ENCODE measurements around the gene IL17A. TPM values are rescaled to one million over a fixed set of nuclear protein-coding genes. Genes with fewer than 3 reads are reported as not detected.

The IL17A gene
- total RNA-seq, 6 experiments from 2014 or later: not detected

- no peak for ATAC-seq
- no peak overlapping the region for H3K27ac ChIP-seq
- TF ChIP-seq POLR2A (IDR thresholded peaks at IDR 0.05): no peak
- no peak for TF ChIP-seq CTCF (IDR thresholded peaks at IDR 0.05)
- H3K27me3 ChIP-seq: no peaks in the 10 kb centered on the region
- no peaks in the 10 kb centered on the region for H3K4me1 ChIP-seq
- no peaks in the 10 kb centered on the region for H3K9me3 ChIP-seq
- no peak overlapping the region for H3K4me3 ChIP-seq
- DNase-seq: no peak
- intact Hi-C loops (cut with DNase I): no loop called here
- H3K36me3 ChIP-seq: no peaks in the 10 kb centered on the region
Measured at GRCh38 chr6:52201493-52201892, 15.3 kb downstream of the IL17A start.

- 73% methylated on average over 2 of the region's 2 CpGs for WGBS (ENCODE audit: insufficient coverage, low coverage, low lambda C conversion rate, missing lambda C conversion rate)
- no peaks in the 10 kb centered on the region for H3K9me3 ChIP-seq
- no peaks in the 10 kb centered on the region for H3K36me3 ChIP-seq
- TF ChIP-seq CTCF (IDR thresholded peaks at IDR 0.05) (peak in 1 of 4 donors; percentile 9), POLR2A (IDR thresholded peaks at IDR 0.05) (no peak)
- H3K4me3 ChIP-seq: no peak overlapping the region
- no peaks in the 10 kb centered on the region for H3K4me1 ChIP-seq
- no peaks in the 10 kb centered on the region for H3K27me3 ChIP-seq
- DNase-seq (no peak), ATAC-seq (no peak)
- intact Hi-C loops (cut with DNase I): no loop called here
- no peak overlapping the region for H3K27ac ChIP-seq
Measured at GRCh38 chr6:52207066-52207465, 20.9 kb downstream of the IL17A start.

- no peak for ATAC-seq
- intact Hi-C loops (cut with DNase I): no loop called here
- no peak for DNase-seq
- 87% methylated on average over 3 of the region's 3 CpGs for WGBS (ENCODE audit: insufficient coverage, low coverage, low lambda C conversion rate, missing lambda C conversion rate)
- TF ChIP-seq CTCF (IDR thresholded peaks at IDR 0.05) (no peak), POLR2A (IDR thresholded peaks at IDR 0.05) (no peak)
- H3K36me3 ChIP-seq: no peaks in the 10 kb centered on the region
- H3K4me1 ChIP-seq: no peaks in the 10 kb centered on the region
- no peak overlapping the region for H3K4me3 ChIP-seq
- no peaks in the 10 kb centered on the region for H3K27me3 ChIP-seq
- no peak overlapping the region for H3K27ac ChIP-seq
- no peaks in the 10 kb centered on the region for H3K9me3 ChIP-seq
Measured at GRCh38 chr6:52208612-52209011, 22.4 kb downstream of the IL17A start.

GRCh38 chr6:52209770-52210169, 23.6 kb downstream of the IL17A start:
- WGBS (ENCODE audit: insufficient coverage, low coverage, low lambda C conversion rate, missing lambda C conversion rate): 65% methylated on average over 2 of the region's 2 CpGs
- no peak for ATAC-seq
- Histone ChIP-seq H3K4me3 (no peak overlapping the region), H3K9me3 (no peaks in the 10 kb centered on the region), H3K27ac (no peak overlapping the region), H3K36me3 (no peaks in the 10 kb centered on the region), H3K27me3 (no peaks in the 10 kb centered on the region), H3K4me1 (no peaks in the 10 kb centered on the region)
- DNase-seq: no peak
- TF ChIP-seq CTCF (IDR thresholded peaks at IDR 0.05): no peak
- no peak for TF ChIP-seq POLR2A (IDR thresholded peaks at IDR 0.05)
- intact Hi-C loops (cut with DNase I): no loop called here

- H3K27me3 ChIP-seq: no peaks in the 10 kb centered on the region
- ATAC-seq (no peak), DNase-seq (no peak)
- no peak overlapping the region for H3K27ac ChIP-seq
- no peaks in the 10 kb centered on the region for H3K36me3 ChIP-seq
- TF ChIP-seq CTCF (IDR thresholded peaks at IDR 0.05): no peak
- 68% methylated on average over 2 of the region's 2 CpGs for WGBS (ENCODE audit: insufficient coverage, low coverage, low lambda C conversion rate, missing lambda C conversion rate)
- intact Hi-C loops (cut with DNase I): no loop called here
- no peaks in the 10 kb centered on the region for H3K9me3 ChIP-seq
- no peak overlapping the region for H3K4me3 ChIP-seq
- H3K4me1 ChIP-seq: no peaks in the 10 kb centered on the region
Measured at GRCh38 chr6:52210227-52210626, 24.1 kb downstream of the IL17A start.
